GM10248 (cell line): ENCODE measurements around the gene PLCD1.
"Not testable (repeated sequence)": the region's sequence is repeated elsewhere in the genome, so short reads cannot be mapped to it uniquely, and the experiment has no call there.

Experiments
- CTCF ChIA-PET: fragments of 300-600 bp; sonication (Branson Sonifier 250); formaldehyde crosslinking; extraction: SDS; loops from one replicate; lab custom pipeline; 2021; ENCODE audit warnings: antibody characterized with exemption; lab: Yijun Ruan, JAX
- POLR2A ChIA-PET: fragments of 350-650 bp; sonication (Branson Sonifier 250); formaldehyde crosslinking; extraction: SDS; loops from one replicate; lab custom pipeline; 2020; ENCODE audit warnings: antibody characterized with exemption; lab: Yijun Ruan, JAX
- DNase-seq: peaks from one replicate; pipeline ENCODE4 v3.0.0; 2012; ENCODE audit errors: extremely low spot score
- CTCF ChIP-seq: IDR thresholded peaks from 2 replicates; pipeline ENCODE4 v1.5.1; 2012; ENCODE audit warnings: mild to moderate bottlenecking, low read depth; ENCODE audit errors: extremely low read depth, missing control alignments, control extremely low read depth

PLCD1 gene

GRCh38 chr3:37989821-37990480, 39.5 kb downstream of the PLCD1 start:
- TF ChIP-seq CTCF = no peak
- ChIA-PET POLR2A (interaction anchor here (0.6 kb wide), 1 partner anchor 715 kb away, joined by 7 read pairs; no protein-coding TSS in a partner anchor), CTCF (interaction anchor here (1.0 to 1.5 kb wide), 4 partner anchors 16 to 504 kb away, joined by 3 to 4 read pairs (median 4); no protein-coding TSS in a partner anchor)
- DNase-seq = no peak

DNA sequence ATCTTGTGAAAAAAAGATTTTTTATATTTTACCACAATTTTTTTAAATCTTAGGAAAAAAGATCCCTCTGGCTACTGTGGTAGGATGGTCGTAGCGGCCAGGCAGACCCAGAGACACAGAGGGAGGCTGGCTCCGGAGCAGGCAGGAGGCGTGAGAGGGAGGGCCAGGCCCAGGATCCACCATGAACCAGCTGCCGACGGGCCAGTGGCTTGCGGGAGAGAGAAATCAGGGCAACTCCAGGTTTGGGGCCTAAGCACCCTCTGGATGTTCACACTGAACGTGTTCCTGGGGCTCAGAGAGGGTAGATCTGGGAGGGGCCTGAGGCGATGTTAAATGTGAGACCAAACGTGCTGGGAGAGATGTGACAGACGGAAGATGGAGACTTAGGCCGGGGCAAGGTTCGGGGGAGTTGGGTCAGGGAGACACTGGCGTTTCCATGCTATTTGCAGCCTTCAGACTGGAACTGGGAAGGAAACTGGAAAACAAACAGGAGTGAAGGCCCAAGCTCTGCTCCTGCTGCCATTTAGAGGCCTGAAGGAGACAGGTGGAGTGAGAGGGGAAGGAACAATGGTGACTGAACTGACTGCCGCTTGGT, 40.4 kb downstream of the PLCD1 start:
- no peak for TF ChIP-seq CTCF
- no peak for DNase-seq
- CTCF ChIA-PET = interaction anchor here (1.5 to 1.9 kb wide), 2 partner anchors 14 to 505 kb away, joined by 3 to 10 read pairs; no protein-coding TSS in a partner anchor
- POLR2A ChIA-PET = no interaction called here

GRCh38 chr3:37988376-37988775, 41.1 kb downstream of the PLCD1 start:
- DNase-seq, POLR2A ChIA-PET: not testable (repeated sequence)
- CTCF ChIA-PET = interaction anchor here (1.7 to 1.9 kb wide), 2 partner anchors 9 to 14 kb away, joined by 10 to 11 read pairs; no protein-coding TSS in a partner anchor

DNA sequence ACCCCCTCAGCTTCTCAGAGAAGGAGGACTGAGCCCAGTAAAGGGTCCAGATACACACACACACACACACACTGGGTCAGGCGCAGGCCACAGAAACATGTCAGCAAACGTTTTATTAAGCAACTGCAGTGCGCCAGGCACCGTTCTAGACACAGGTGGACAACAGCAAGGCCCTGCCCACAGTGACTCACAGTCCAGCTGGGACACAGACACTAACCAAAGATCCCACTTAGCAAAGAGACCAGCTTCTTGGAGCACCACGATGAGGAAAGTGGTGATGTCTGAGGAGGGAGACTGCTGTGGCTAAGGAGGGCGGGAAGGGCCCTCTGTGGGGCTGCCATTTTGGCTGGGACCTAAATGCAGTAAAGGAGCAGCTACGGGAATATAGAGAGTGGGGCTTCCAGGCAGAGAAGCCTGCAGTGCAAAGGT, 41.7 kb downstream of the PLCD1 start:
- POLR2A ChIA-PET = interaction anchor here (0.5 kb wide), 1 partner anchor 1435 kb away, joined by 4 read pairs; no protein-coding TSS in a partner anchor
- no peak for DNase-seq
- CTCF ChIA-PET = interaction anchor here (1.7 to 1.9 kb wide), 2 partner anchors 9 to 13 kb away, joined by 10 to 11 read pairs; no protein-coding TSS in a partner anchor
- no peak for TF ChIP-seq CTCF

- TF ChIP-seq CTCF = no peak
- ChIA-PET POLR2A (interaction anchor here (0.5 kb wide), 1 partner anchor 1436 kb away, joined by 4 read pairs; no protein-coding TSS in a partner anchor), CTCF (interaction anchor here (1.7 to 1.9 kb wide), 2 partner anchors 10 to 13 kb away, joined by 10 to 11 read pairs; no protein-coding TSS in a partner anchor)
- no peak for DNase-seq
Measured at GRCh38 chr3:37987315-37987697, 42.1 kb downstream of the PLCD1 start.

- CTCF ChIA-PET = interaction anchor here (0.8 to 5.2 kb wide), 6 partner anchors 10 to 17 kb away, joined by 3 to 39 read pairs (median 8); no protein-coding TSS in a partner anchor
- no peak for TF ChIP-seq CTCF
- POLR2A ChIA-PET = no interaction called here
- DNase-seq = no peak
Measured at GRCh38 chr3:37986479-37987314, 42.7 kb downstream of the PLCD1 start.
